ENCODE data around the gene PTOV1. TPM values are rescaled to one million over a fixed set of nuclear protein-coding genes. Genes with fewer than 3 reads are reported as not detected.

PTOV1 gene
- total RNA-seq, 4 donors from 2014 or later: 77.6 to 88.2 (median 87.0) TPM

DNA sequence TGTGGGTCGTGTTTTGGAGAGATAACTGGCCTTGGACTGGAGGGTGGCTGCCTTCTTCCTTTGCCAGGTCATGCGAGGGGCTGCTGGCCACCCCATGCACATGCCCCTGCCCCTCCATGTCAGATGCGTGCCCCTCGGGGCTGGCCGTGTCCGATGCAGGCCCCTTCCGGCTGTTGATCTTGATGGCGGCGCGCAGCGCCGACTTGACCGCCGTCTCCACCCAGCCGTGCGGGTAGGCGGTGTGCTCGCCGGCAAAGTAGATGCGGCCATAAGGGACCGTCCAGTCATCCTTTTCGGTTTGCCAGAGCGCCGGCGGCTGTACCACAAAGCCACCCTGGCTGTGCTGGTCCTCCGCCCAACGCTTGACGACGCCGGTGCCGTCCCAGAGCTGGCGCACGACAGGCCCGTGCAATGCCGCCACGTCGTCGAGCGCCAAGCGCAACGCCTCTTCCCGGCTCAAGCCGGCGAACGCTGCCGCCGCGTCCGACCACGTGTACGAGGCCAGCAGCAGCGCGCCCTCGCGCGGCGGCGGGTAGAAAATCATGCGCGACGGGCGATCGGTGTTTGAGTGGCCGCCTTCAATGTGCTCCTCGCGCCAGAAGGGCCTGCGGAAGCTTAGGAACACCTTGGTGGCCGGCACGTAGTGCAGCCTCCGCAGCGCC, 38.9 kb downstream of the PTOV1 start:
- intact Hi-C loops (cut with DNase I; ENCODE audit: low total_unique reads): no loop called here
- in situ Hi-C loops (cut with MboI; ENCODE audit: low sequenced_read_pairs in 4 of 4): no loop called here
- ATAC-seq (peak; percentile 60 to 84), DNase-seq (peak; percentile 46 to 70)
- peaks cover 6 to 9% (median 7%) of the 10 kb centered on the region in 3 donors for H3K27me3 ChIP-seq
- H3K36me3 ChIP-seq: peaks cover 0 to 16% of the 10 kb centered on the region in 2 donors
- TF ChIP-seq, protein P1, sequence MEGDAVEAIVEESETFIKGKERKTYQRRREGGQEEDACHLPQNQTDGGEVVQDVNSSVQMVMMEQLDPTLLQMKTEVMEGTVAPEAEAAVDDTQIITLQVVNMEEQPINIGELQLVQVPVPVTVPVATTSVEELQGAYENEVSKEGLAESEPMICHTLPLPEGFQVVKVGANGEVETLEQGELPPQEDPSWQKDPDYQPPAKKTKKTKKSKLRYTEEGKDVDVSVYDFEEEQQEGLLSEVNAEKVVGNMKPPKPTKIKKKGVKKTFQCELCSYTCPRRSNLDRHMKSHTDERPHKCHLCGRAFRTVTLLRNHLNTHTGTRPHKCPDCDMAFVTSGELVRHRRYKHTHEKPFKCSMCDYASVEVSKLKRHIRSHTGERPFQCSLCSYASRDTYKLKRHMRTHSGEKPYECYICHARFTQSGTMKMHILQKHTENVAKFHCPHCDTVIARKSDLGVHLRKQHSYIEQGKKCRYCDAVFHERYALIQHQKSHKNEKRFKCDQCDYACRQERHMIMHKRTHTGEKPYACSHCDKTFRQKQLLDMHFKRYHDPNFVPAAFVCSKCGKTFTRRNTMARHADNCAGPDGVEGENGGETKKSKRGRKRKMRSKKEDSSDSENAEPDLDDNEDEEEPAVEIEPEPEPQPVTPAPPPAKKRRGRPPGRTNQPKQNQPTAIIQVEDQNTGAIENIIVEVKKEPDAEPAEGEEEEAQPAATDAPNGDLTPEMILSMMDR (IDR thresholded peaks at IDR 0.05 in 4 of 5, conservative IDR thresholded peaks at IDR 0.05 in 1 of 5): peak; percentile 53 to 85 (median 80)
- TF ChIP-seq POLR2A (IDR thresholded peaks at IDR 0.05): no peak
- peak overlapping the region; percentile 36 to 61 (median 40) for H3K4me3 ChIP-seq
- no peaks in the 10 kb centered on the region for H3K9me3 ChIP-seq
- H3K27ac ChIP-seq: no peak overlapping the region
- peaks cover 2 to 12% of the 10 kb centered on the region in 2 donors for H3K4me1 ChIP-seq

DNA sequence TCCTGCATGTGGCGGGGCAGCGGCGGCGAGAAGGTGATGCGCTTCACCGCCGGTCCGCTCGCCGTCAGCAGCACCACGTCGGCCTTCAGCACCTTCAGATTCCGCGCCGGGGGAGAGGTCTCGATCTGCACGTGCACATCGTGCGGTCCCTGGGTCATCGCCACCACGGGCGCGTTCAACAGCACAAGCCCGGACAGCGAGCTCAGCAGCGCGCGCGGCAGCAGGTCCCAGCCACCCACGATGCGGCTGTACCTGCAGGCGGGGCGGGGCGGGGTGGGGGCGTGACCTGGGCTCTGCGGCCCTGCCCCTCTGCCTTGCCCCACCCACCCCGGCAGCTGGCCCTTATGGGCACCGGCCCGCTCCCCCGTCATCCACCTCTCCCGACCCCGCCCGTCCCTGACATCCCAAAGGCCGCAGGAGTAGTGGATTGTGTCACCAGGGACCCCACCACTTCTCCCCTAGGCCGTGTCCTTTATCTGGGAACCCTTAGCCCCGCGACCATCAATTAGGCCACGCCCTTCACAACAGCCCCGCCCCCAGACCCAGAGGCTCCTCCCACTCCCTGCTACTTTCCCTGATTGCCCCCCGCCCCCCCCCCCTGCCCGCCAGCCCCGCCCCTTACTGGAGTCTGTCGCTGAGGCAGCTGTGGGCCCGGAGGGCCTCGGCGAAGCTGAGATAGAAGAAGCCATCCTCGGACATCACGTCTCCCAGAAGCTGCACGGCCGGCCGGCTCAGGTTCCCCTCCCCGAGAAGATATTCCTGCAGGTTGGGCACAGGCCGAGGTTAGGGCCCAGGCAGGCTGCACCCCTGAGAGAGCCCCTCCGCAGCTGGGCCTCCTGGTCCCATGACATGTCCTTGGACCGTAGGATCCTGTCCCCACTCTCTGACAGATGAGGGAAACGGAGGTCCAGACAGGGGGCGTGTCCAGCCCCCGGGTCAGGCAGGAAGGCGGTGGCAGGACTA, 39.7 kb downstream of the PTOV1 start:
- peak overlapping the region; percentile 36 to 61 (median 40) for H3K4me3 ChIP-seq
- no peak for DNase-seq
- no peak overlapping the region for H3K27ac ChIP-seq
- H3K4me1 ChIP-seq: peaks cover 2 to 12% of the 10 kb centered on the region in 2 donors
- H3K36me3 ChIP-seq: peaks cover 0 to 8% of the 10 kb centered on the region in 2 donors
- H3K9me3 ChIP-seq: no peaks in the 10 kb centered on the region
- no peak for TF ChIP-seq POLR2A (IDR thresholded peaks at IDR 0.05)
- TF ChIP-seq, protein P1 (IDR thresholded peaks at IDR 0.05 in 4 of 5, conservative IDR thresholded peaks at IDR 0.05 in 1 of 5): peak in 3 of 5 experiments; percentile 5 to 24 (median 15)
- in situ Hi-C loops (cut with MboI; ENCODE audit: low sequenced_read_pairs in 4 of 4): no loop called here
- H3K27me3 ChIP-seq: peaks cover 6 to 9% (median 7%) of the 10 kb centered on the region in 3 donors
- ATAC-seq: peak; percentile 19 to 51
- intact Hi-C loops (cut with DNase I; ENCODE audit: low total_unique reads): no loop called here

DNA sequence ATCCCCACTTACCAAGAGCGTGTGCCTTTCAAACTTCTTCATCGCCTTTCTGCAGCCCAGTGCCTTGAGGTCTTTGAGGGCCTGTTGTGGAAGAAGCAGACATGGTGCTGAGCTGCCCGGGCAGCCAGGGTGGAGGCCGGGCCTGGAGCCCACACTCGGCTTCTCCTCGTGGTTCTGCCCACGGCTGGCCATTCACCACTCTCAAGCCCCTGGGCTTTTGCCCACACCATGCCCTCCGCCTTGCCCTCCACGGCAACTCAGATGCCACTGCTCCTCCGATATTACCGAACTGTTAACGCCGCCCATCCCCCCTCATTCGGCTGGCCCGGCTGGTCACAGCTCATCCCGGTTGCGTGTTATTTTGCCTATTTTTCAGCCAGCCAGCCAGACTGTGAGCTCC, 40.4 kb downstream of the PTOV1 start:
- no peak for DNase-seq
- Histone ChIP-seq H3K27me3 (peaks cover 6 to 9% (median 7%) of the 10 kb centered on the region in 3 donors), H3K4me1 (peaks cover 2 to 12% of the 10 kb centered on the region in 2 donors), H3K27ac (no peak overlapping the region), H3K36me3 (peaks cover 0 to 2% of the 10 kb centered on the region in 2 donors), H3K4me3 (no peak overlapping the region), H3K9me3 (no peaks in the 10 kb centered on the region)
- intact Hi-C loops (cut with DNase I; ENCODE audit: low total_unique reads): no loop called here
- no peak for ATAC-seq
- no peak for TF ChIP-seq POLR2A (IDR thresholded peaks at IDR 0.05)
- TF ChIP-seq, protein P1 (IDR thresholded peaks at IDR 0.05 in 4 of 5, conservative IDR thresholded peaks at IDR 0.05 in 1 of 5): no peak
- in situ Hi-C loops (cut with MboI; ENCODE audit: low sequenced_read_pairs in 4 of 4): no loop called here

DNA sequence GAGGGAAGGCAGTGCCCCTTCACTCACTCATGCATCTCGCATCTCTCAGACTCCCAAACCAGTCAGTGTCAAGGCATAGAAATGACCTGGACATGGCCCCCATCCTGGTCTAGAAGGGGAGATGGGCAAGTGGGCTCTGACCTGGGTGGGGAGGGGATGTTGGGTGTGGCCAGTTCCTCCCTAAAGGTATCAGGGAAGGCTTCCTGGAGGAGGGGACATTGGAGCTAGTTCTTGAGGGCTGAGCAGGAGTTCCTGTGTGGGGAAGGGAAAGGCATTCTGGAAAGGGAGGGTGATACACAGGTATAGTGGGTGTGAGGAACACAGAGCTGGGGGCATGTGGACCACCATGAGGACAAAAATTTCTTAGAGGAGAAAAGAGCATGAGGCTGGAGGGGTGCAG, 41.8 kb downstream of the PTOV1 start:
- in situ Hi-C loops (cut with MboI; ENCODE audit: low sequenced_read_pairs in 4 of 4) (no loop called here), intact Hi-C loops (cut with DNase I; ENCODE audit: low total_unique reads) (no loop called here)
- Histone ChIP-seq H3K4me1 (peaks cover 2 to 12% of the 10 kb centered on the region in 2 donors), H3K27me3 (peaks cover 6 to 9% (median 7%) of the 10 kb centered on the region in 3 donors), H3K9me3 (no peaks in the 10 kb centered on the region), H3K36me3 (no peaks in the 10 kb centered on the region), H3K27ac (no peak overlapping the region), H3K4me3 (no peak overlapping the region)
- ATAC-seq (no peak), DNase-seq (no peak)
- no peak for TF ChIP-seq POLR2A (IDR thresholded peaks at IDR 0.05)
- TF ChIP-seq, protein P1 (IDR thresholded peaks at IDR 0.05 in 4 of 5, conservative IDR thresholded peaks at IDR 0.05 in 1 of 5): no peak
